Measurements from ENCODE around the gene PMEL. TPM values are rescaled to one million over a fixed set of nuclear protein-coding genes. Genes with fewer than 3 reads are reported as not detected.
A peak's percentile ranks its signal among the peaks of the same experiment; 100 is the strongest.

PMEL gene
- total and polyA plus RNA-seq, 9 of the 15 experiments (the other 6 are each of a cell fraction or from before 2014, with no cell fraction given): 0.36 to 2.0 (median 0.98) TPM

DNA sequence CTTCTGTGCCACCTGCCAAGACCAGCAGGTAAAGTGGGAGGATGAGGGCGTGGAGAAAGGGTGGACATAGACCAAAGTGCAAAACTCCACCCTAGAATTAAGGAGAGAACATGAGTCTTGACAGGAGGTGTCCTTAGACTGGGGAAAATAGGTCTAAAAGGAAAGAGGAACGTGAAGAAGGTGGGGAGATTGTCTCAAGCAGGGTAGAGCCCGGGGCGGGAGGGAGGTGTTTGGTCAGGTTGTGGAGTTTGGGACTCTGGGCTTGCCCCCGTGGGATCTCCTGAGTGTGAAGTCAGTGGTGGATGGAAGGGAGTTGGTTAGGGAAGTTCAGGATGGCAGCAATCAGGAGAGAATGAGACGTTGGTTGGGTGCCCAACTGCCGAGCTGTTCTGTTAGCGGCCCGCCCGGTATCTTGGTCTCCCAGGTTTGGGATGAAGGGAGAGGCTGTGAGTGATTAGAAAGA lies 34.5 kb downstream of the PMEL start (continued):
- TF ChIP-seq, protein P1, sequence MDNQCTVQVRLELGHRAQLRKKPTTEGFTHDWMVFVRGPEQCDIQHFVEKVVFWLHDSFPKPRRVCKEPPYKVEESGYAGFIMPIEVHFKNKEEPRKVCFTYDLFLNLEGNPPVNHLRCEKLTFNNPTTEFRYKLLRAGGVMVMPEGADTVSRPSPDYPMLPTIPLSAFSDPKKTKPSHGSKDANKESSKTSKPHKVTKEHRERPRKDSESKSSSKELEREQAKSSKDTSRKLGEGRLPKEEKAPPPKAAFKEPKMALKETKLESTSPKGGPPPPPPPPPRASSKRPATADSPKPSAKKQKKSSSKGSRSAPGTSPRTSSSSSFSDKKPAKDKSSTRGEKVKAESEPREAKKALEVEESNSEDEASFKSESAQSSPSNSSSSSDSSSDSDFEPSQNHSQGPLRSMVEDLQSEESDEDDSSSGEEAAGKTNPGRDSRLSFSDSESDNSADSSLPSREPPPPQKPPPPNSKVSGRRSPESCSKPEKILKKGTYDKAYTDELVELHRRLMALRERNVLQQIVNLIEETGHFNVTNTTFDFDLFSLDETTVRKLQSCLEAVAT (IDR thresholded peaks at IDR 0.05): peak in 1 of 2 experiments; percentile 57; a peak in 1 of 4 replicates
- TF ChIP-seq RAD51 (IDR thresholded peaks at IDR 0.05; ENCODE audit: borderline replicate concordance, low read depth) (no peak), SRSF3 (IDR thresholded peaks at IDR 0.05; ENCODE audit: insufficient read depth, low read length) (no peak), XRCC3 (IDR thresholded peaks at IDR 0.05) (no peak), LARP7 (IDR thresholded peaks at IDR 0.05) (0 out of 2 replicates have a peak, but pooled peaks have one; percentile 41), BRD4 (IDR thresholded peaks at IDR 0.05) (no peak), SRSF7 (optimal IDR thresholded peaks at IDR 0.05; ENCODE audit: low read depth, low read length) (no peak), ELF4 (CRISPR knock-in tag; IDR thresholded peaks at IDR 0.05) (no peak), ZNF41 (CRISPR knock-in tag; conservative IDR thresholded peaks at IDR 0.05) (no peak)
- TF ChIP-seq, protein P2, sequence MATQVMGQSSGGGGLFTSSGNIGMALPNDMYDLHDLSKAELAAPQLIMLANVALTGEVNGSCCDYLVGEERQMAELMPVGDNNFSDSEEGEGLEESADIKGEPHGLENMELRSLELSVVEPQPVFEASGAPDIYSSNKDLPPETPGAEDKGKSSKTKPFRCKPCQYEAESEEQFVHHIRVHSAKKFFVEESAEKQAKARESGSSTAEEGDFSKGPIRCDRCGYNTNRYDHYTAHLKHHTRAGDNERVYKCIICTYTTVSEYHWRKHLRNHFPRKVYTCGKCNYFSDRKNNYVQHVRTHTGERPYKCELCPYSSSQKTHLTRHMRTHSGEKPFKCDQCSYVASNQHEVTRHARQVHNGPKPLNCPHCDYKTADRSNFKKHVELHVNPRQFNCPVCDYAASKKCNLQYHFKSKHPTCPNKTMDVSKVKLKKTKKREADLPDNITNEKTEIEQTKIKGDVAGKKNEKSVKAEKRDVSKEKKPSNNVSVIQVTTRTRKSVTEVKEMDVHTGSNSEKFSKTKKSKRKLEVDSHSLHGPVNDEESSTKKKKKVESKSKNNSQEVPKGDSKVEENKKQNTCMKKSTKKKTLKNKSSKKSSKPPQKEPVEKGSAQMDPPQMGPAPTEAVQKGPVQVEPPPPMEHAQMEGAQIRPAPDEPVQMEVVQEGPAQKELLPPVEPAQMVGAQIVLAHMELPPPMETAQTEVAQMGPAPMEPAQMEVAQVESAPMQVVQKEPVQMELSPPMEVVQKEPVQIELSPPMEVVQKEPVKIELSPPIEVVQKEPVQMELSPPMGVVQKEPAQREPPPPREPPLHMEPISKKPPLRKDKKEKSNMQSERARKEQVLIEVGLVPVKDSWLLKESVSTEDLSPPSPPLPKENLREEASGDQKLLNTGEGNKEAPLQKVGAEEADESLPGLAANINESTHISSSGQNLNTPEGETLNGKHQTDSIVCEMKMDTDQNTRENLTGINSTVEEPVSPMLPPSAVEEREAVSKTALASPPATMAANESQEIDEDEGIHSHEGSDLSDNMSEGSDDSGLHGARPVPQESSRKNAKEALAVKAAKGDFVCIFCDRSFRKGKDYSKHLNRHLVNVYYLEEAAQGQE (IDR thresholded peaks at IDR 0.05; ENCODE audit: borderline replicate concordance): no peak
- TF ChIP-seq, protein P2 (CRISPR knock-in tag; IDR thresholded peaks at IDR 0.05; ENCODE audit: low read depth): no peak
- TF ChIP-seq, protein P3, sequence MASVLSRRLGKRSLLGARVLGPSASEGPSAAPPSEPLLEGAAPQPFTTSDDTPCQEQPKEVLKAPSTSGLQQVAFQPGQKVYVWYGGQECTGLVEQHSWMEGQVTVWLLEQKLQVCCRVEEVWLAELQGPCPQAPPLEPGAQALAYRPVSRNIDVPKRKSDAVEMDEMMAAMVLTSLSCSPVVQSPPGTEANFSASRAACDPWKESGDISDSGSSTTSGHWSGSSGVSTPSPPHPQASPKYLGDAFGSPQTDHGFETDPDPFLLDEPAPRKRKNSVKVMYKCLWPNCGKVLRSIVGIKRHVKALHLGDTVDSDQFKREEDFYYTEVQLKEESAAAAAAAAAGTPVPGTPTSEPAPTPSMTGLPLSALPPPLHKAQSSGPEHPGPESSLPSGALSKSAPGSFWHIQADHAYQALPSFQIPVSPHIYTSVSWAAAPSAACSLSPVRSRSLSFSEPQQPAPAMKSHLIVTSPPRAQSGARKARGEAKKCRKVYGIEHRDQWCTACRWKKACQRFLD (CRISPR knock-in tag; IDR thresholded peaks at IDR 0.05): no peak
- TF ChIP-seq, protein P4, sequence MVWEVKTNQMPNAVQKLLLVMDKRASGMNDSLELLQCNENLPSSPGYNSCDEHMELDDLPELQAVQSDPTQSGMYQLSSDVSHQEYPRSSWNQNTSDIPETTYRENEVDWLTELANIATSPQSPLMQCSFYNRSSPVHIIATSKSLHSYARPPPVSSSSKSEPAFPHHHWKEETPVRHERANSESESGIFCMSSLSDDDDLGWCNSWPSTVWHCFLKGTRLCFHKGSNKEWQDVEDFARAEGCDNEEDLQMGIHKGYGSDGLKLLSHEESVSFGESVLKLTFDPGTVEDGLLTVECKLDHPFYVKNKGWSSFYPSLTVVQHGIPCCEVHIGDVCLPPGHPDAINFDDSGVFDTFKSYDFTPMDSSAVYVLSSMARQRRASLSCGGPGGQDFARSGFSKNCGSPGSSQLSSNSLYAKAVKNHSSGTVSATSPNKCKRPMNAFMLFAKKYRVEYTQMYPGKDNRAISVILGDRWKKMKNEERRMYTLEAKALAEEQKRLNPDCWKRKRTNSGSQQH (CRISPR knock-in tag; IDR thresholded peaks at IDR 0.05): no peak
- TF ChIP-seq, protein P5, sequence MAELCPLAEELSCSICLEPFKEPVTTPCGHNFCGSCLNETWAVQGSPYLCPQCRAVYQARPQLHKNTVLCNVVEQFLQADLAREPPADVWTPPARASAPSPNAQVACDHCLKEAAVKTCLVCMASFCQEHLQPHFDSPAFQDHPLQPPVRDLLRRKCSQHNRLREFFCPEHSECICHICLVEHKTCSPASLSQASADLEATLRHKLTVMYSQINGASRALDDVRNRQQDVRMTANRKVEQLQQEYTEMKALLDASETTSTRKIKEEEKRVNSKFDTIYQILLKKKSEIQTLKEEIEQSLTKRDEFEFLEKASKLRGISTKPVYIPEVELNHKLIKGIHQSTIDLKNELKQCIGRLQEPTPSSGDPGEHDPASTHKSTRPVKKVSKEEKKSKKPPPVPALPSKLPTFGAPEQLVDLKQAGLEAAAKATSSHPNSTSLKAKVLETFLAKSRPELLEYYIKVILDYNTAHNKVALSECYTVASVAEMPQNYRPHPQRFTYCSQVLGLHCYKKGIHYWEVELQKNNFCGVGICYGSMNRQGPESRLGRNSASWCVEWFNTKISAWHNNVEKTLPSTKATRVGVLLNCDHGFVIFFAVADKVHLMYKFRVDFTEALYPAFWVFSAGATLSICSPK (IDR thresholded peaks at IDR 0.05; ENCODE audit: borderline replicate concordance): 0 out of 2 replicates have a peak, but pooled peaks have one; percentile 78
